Measurements from ENCODE around the gene TRAK1.

The TRAK1 gene

DNA sequence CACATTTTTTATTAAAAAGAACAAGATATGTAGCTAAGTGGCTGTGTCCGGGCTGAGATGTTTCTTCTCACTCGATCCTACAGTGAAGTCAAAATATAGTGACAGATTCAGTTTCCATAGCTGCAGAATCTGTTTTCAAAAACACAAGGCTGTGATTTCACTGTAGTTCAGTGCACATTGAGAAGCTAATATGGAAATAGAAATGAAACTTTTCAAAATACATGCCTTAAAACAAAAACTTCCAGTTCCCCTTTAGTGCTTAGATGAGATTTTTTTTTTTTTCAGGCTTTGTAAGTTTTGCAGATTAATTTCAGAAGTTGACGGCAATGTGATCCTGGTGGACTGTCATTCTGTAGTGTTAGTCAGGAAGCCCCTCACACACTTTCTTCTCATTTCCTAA lies 23.8 kb upstream of the TRAK1 start:
- no peak for FAIRE-seq

DNA sequence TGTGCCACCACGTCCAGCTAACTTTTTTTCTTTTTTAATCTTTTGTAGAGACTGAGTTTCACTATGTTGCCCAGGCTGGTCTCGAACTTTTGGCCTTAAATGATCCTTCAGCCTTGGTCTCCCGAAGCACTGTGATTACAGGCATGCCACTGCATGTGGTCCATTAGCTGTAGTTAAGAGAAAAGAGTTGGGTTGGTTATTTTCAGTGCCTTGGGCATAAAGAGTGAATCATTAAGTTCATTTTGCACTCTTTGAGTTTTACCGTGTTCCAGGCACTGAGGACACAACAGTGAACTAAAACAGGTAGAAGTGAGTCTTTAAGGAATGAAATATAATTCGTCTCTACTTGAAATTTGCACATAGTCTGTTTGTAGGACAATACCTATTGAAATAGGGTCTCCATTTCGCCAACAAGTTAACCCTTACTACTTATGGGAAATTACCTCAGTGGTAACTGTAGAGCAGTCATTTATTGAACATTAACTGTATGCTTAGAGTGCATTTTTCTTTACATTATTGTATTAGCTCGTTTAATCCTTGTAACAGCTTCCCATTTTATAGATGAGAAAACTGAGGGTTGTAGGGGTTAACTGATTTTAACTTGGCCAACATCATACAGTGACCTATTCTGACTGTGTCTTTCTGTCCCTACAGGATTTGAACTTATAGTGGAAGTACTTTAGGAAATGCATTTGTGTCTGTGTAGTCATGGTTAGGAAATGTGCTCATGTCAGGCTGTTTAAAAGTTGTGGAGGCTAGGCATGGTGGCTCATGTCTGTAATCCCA lies 22.7 kb upstream of the TRAK1 start:
- no peak for FAIRE-seq

DNA sequence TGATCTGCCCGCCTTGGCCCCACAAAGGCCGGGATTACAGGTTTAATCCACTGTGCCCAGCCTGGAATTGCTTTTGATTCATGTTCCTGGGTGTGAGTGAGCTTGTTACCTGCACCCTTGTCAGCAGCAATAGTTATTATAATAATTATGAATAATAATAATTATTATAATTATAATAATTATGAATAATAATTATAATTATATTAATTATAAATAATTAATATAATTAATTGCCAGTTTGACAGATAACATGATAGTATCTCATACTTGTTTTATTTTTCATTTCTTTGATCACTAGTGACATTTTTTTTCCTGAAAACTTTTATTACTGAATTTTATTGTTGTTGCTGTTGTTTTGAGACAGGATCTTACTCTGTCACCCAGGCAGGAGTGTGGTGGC lies 21.1 kb upstream of the TRAK1 start:
- peak; percentile 66 for FAIRE-seq

DNA sequence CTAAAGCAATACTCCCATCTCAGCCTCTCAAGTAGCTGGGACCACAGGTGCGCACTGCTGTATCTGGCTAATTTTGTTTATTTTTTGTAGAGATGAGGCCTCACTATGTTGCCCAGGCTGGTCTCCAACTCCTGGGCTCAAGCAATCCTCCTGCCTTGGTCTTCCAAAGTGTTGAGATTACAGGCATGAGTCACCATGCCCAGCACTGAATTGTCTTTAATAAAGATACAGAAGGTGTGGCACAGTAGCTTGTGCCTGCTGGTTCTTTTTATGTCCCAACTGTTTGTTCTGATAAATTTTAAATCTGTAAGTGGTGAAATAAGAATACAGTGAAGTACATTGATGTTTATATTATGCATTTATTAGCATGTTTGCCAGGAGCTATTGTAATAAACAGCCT lies 20.6 kb upstream of the TRAK1 start:
- no peak for FAIRE-seq

DNA sequence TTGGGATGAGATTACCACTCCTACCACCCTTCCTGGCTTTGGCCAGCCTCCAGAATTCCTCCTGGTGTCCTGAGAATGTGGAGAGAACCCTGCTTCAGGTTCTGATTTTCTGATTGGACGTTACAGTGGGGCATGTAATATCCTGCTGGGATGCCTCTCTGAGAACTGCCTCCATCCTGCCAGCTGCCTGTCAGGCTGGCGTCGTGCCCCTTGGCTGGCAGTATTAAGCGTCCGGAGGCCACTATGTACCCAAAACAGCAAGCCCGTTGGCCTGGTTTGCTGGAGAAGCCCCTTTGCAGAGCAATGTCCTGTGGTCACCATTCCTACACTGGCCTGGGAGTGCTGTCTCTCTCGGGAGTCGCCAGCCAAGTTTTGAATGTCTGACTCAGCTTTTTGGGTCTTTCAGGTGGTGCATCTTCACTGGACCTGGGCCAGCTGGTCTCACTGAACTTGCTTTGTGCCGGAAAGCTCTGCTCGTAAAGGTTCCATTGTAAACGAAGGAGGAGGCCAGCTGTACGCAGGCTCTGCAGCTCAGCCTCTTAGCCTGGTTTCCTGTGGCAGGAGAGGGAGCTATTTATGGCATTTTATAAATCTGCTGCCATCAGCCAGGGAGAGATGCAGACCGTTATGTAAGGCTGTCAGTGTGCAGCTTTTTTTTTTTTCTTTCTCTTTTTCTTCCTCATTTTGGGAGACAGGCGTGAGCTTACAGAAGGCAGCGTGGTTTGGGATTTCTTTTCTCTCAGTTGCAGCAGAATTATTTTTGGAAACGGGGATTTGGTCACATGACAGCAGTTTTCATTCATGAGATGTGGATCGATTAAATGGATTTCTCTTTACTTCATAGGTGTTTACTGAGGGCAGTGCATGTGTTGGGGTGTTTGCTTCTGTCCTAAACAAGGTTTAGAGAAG lies 19.0 kb upstream of the TRAK1 start:
- no peak for FAIRE-seq

DNA sequence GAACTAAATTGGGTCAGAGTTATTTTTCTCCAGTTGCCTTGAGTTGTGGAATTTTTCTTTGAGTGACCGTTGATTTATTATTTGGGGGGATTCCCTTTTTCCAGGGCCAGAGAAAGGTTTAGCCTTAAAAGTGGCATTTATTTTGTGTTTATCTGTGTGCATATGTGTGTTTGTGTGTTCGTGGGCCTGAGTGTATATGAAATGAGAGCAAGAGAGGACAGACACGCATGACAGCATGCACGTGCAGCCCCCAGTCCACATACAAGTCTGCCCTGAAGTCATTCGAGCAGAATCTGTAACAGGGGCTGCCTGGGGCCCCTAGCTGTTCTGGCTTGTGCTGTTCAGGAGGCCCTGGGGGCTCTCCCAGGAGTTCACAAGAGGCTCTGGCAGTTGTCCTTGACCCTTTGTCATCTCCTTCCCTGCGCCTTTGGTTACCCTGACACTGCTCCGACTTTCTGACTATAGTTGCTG lies 18.3 kb upstream of the TRAK1 start:
- FAIRE-seq: no peak

DNA sequence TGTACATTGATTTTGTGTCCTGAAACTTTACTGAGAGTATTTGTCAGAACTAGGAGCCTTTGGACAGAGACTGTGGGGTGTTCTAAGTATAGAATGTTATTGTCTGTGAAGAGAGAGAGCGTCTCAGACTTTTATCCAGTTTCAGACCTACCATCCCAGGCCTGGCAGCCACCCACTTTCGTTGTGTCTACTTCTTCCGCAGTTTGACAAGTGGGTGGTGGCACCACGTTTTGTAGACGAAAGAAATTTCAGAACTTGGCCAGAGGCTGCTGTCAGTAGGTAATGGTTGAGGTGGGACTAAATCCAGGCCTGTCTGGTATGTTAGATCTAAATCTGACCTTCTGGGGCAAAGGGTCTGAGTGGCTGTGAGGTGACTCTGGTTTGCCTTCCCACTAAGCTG lies 13.4 kb upstream of the TRAK1 start:
- no peak for FAIRE-seq

DNA sequence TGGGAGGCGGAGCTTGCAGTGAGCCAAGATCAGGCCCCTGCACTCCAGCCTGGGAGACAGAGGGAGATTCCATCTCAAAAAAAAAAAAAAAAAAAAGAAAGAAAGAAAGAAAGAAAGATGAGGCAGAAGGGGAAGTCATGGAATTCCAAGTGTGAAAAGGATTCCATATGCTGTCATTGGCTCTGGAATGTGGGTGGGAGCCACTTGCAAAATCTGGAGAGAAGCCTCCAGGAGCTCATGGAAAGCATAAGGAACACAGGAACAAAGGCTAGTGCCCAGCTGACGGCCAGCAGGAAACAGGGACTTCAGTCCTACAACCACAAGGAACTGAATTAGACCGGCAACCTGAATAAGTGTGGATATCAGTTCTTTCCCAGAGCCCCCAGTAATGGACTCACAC lies 12.5 kb upstream of the TRAK1 start:
- no peak for FAIRE-seq

DNA sequence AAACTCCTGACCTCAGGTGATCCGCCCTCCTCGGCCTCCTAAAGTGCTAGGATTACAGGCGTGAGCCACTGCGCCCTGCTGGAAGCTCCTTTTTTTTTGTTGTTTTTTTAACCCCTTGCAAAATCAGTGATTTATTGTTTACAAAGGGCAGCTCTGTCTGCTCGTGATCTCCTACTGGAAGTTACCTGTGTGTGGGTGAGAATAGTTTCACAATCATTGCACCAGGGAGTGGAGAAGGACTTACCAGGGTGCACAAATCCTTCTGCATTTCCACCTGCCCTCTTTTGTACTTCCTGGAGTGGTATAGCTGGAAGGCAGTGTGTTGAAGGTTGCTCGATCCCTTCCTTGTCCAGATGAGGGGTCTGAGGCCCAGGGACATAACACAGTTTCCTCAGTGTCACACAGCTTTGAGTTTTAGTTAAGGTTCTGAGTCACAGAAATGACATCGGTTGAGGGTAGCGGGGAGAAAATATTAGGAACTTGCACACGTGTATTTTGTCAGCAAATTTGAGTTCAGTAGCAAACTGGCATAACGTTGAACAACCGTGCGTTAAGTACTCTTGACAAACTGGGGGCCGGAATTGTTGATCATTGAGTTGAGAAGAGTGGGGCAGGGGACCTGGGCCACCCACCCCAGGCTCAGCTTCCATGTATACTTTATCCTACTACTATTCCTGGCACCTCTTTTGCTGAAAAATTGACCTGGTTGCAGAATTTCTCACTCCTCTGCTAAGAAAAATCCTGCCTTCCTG lies 11.3 kb upstream of the TRAK1 start:
- FAIRE-seq: no peak

DNA sequence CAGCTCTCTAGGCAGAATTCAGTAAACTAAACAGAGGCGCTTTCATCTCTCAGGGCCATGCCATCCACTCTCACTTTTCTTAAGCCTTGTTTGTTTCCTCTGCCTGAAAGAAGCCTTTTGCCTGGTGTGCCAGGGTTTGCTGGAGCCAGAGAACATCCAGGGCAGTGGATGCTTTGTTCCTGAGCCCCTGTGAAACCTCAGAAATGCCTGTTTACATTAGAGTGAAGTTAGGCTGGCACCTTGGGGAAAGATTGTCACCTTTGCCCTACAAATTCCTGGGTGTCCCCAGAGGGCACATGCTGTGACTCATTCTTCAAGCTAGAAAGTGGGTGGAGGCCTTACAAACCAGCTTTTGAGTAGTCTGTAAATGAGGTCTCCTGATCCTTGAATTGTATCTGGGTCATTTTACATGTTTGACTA lies 10.7 kb upstream of the TRAK1 start:
- FAIRE-seq: no peak

DNA sequence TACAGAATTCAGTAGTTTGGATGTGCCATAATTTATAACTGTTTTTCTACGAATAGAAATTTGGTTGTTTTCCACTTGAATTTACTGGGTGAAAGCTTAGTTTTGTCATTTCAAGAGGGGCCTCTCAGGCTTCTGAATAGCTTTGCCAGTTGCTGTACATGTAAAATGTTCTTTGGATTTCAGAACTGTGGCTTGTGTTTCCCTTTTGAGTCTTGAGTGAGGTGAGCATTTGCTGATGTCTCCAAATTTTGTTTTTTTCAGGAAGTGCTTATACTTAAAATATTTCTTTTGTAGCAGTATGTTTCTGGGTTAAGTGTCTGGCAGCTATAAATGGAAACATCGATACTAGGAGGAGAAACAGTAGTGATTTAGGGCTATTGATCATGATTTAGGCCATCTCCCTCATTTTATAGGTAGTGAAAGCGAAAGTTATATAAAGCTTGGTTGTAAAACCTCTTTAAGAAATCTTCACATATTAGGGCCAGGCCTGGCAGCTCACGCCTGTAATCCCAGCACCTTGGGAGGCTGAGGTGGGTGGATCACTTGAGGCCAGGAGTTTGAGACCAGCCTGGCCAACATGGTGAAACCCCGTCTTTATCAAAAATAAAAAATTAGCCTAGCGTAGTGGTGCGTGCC lies 9.2 kb upstream of the TRAK1 start:
- FAIRE-seq: no peak

DNA sequence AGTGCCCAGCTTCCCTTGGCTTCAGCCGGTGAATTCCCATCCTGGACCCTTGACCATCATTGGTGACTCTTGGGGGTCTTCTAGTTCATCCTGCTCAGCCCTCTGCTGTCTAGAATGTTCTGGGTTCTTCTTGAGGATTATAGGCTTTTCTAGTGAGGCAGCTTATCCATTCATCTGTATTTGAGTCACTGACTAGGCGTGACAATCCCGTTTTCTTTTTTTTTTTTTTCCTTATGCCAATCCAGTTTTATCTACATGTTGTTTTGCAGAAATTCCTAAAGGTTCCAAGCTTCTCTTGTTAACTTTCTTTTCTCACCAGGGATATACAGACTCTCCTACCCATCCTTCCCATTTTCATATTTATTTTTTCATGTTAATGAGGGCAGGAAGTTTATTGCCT lies 6.6 kb upstream of the TRAK1 start:
- FAIRE-seq: no peak

DNA sequence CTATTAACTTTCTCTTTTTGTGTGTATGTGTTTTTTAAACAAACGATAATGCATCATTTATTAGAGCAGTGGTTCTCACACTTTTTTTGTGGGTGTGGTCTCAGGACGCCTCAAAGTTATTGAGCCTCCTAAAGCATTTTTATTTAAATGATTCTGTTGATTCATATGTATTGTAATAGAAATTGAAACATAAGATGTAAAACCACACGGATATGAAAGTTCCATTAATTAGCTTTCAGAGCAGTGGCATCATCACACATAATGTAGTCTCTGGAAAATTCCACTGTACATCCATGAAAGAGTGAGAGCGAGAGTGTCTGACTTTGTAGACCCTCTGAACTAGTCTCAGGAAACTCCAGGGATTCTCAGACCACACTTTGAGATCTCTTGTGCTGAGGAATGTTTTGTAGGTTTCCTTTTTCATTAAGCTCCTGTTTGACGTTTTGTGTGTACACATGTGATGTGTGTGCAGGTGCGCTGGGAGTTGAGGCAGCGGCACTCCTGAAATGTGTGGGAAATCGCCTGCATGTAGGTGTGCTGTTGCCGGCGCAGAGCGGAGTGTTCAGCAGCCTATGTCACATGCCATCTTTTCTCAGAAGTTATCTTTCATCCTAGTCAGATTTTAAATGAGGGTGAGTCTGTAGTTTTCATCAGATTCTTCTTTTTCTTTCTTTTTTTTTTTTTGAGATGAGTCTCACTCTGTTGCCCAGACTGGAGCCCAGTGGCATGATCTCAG lies 5.3 kb upstream of the TRAK1 start:
- FAIRE-seq: no peak

DNA sequence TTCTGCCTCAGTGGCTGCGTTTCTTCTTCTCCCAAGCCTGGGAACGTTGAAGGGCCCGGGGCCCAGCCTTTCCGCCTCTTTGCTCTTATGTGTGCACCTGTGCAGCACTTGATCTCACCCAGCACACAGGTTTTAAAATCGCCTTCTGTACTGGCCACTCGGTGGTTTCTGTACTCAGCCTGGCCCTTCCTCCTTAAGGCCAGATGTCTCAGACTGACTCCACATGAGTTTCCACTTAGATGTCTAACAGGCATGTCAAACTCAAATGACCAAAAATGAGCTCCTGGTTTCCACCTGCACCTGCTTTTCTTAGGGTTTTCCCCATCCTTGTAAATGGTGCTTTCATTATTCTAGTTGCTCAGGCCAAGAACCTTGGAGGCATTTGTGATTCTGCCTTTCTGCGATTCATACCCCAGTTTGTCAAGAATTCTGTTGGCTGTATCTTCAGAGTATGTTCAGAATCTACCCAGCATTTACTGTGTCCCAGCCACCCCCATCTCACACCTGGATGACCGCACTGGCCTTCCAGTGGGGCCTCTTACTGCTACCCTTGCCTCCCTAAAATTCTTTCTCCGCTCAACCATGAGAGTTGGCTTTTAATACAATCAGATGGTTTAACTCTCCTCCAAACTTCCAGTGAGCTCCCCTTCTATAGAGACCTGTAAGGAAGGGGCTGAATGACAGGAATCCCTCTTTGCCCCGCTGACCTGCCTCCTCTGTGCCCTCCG lies 2.2 kb upstream of the TRAK1 start:
- no peak for FAIRE-seq

DNA sequence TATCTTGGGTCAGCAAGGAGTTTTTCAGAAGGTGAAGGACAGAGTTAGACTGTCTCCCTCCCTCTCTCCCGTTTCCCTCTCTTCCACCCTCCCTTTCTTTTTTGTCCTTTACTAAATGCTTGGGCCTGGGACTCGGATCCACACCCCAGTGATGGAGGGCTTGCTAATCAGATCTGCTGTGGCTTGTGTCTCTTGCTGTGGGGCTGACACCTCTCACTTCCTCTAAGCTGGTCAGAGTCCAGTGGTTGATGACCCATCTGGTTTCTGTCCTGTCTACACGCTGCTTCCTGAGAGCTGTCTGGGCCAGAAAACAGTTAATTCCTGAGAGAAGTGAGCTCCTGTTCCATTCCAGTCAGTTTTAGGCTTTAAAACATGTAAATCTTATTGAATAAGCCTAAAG lies 849 bp downstream of the TRAK1 start:
- no peak for FAIRE-seq

DNA sequence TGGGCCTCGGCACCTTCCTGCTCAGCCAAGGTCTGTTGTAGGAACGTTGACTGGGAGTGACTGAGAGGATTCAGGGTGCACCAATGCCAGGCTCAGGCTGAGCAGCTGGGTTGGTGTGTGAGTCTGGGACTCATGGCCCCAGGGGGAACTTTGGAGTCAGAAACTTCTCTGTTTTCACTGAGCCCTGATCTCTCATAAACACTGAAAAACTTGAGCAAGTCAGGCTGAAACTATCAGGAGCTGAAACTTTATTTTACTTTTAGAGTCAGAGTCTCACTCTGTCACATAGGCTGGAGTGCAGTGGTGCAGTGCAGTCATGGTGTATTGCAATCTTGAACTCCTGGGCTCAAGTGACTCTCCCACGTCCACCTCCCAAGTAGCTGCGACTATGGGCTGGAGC lies 3.0 kb downstream of the TRAK1 start:
- FAIRE-seq: no peak

DNA sequence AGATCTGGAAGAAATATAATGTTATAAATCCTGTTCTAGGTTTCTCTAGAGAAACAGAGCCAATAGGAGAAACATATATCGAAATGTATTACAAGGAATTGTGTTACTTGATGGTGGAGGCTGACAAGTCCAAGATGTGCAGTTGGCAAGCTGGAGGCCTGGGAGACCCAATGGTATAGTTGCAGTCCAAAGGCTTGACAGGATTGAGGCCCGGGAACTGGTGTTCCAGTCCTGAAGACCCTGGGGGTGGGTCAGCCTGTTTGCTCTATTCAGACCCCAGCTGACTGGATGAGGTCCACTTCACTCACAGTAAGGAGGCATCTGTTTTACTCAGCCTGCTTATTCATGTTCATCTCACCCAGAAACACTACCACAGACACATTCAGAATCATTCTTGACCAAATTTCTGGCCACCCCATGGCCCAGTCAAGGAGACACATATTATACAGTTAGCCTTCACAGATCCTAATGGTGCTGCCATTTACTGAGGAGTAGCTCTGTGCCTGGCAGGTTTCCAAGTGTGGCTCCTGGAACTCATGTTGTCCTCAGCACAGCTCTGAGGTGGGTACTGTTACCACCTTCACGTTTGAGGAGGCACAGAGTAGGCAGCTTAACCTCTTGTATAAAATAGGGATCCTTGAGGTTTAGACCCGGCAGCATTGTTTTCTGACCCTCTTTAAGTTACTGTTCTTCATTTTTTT lies 3.7 kb downstream of the TRAK1 start:
- no peak for FAIRE-seq

DNA sequence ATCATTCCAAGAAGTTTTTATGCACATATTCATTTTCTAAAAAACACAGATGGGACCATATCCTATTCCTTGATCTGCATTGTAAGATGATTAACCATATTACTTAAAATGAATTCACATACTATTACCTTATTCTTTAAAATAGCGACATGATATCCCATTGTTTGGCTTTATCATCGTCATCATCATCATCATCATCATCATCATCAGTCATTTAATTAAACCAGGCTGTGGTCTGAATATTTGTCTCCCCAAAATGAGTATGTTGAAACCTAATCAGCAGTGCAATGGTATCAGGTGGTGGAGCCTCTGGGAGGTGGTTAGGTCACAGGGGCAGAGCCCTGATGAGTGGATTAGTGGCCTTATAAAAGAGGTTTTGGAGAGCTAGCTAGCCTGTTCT lies 4.4 kb downstream of the TRAK1 start:
- no peak for FAIRE-seq

DNA sequence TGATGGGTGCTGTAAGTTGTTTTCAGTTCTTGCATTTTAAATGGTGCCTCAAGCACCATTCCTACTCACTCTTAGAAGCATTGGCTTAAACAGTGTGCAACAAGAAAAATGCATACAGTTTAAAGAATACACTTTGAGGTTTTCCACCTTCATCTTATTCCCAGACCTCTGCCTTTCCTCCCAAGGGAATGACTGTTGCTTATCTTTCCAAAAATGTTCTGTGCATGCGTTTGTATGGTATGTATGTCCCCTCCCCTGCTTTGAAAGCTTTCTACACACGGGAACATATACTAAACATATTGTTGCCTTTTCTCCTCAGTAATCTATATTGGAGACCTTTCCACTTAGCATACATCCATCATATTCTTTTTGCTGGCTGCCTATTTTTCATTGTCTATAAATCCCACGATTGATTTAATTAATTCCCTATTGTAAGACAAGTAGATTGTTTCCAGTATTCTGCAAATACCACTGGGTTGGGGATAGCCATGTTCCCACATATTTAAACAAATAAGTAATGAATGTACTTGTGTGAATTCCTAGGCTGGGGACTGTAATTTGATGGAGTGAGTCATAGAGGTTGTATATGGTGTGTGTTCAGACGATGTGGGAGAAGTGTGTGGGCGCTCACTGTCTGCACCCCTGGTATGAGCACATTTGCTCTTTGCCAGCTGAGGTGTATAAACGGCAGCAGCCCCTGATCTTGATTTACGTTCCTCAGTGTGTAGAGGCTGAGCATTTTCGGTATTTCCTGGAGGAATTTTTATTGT lies 5.8 kb downstream of the TRAK1 start:
- no peak for FAIRE-seq

DNA sequence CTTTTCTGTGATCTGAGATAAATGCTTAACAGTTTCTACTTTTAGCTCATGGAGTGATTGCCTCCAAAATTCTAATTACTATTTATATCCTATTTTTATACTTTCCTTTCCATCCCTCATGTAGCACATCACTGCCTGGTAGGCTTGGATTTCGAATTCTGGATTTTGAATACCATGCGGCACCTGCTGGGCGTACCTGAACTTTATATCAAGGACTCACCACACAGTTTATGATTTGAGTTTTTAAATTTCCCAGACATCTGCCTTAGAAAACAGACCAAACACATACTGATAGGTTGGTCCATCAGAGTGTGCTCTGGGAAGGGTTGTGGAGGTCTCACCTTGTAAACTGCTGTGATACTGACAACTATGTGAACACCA lies 6.4 kb downstream of the TRAK1 start:
- FAIRE-seq: no peak

Measured in G401.6 (cell line).